HG02642 (cell line): ENCODE measurements around the gene MANSC4.

Experiments used
- ATAC-seq: cut with Tn5 transposase; IDR thresholded peaks from one replicate; pipeline ENCODE4 v1.9.1; 2021; ENCODE audit warnings: mild to moderate bottlenecking; ENCODE audit not compliant: unreplicated experiment, poor library complexity

Gene MANSC4

GRCh38 chr12:27802511-27802910 is 22.5 kb upstream of the MANSC4 start:
- no peak for ATAC-seq

DNA sequence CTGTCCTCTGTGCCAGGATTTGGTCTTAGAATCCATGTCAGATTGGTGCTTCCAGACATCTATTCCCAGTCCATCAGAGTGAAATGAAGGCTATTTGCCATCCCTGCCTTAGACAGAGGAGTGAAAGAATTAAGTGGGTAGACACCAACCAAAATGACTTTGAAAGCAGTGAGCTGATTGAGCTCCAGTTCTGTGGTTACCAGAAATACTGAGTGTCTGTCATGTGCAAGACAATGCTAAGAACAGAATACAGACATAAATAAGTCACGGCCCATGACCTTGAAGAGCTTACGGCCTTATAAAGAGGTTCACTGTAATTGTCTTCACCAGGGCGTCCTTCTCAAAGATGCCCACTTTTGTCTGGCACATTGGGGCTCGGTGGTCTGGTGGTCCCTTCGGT is 21.6 kb upstream of the MANSC4 start:
- ATAC-seq: no peak

DNA sequence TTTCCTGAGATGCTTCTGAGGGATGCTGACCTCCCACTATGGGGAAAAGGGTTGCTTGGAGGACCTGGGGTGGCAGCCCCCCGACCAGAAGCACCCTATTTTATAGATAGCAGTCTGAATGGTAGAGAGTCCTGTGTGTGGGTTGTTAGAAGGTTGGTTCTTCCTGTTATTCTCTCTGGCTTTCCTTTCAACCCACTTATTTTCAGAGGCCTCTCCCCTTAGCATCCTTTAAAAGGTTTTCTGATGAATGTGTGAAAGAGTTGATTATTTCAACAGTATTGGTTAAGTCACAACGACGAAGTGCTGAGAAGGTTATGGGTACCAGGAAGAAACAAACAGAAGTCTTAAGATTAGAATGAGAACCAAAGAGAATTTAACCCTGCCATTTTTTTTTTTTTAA is 20.8 kb upstream of the MANSC4 start:
- ATAC-seq: no peak

DNA sequence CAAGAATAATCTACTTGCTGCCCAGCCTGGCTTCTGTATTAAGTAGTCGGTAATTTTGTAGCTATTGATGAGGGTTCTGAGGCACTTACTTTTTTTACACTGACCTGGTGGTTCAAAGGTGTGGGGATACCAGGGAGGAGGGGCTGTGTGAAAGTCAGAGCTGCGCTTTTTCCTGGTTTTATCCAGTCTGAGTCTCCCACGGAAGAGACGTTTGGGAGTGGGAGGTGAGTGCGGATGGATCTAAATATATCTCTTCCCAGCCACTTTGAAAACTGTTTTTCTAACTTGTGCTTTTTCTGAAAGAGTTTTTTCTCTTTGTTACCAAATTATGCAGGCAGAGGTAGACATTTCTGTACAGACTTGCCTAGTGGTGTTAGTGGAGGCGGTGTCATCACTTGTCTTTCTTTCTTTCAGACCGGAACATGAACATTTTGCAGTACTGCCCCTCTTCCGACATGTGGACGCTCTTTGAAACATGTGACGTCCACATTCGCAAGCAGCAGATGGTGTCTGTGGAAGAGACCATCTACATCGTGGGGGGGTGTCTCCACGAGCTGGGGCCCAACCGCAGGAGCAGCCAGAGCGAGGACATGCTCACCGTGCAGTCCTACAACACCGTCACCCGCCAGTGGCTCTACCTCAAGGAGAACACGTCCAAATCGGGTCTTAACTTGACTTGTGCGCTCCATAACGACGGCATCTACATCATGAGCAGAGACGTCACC is 17.4 kb upstream of the MANSC4 start:
- ATAC-seq: no peak

DNA sequence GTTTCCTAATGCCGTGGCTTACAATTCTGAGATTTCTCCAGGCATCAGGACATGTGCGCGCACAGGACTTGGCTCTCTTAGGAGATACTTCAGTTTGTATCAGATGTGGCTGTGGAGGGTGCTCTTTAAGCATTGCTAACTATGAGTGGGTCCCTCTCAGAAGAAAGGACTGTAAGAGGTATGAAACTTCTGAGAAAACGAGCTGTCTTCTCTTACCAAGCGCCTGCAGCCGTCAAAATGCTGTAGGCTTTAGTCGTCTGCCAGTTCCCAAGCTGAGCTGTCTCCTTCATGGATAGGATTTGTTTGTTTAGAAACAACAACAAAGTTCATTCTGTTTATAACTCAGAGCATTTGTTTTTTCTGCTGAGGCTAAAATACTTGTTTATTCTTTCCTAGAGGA is 16.1 kb upstream of the MANSC4 start:
- no peak for ATAC-seq

- ATAC-seq: no peak
These were observed 15.0 kb upstream of the MANSC4 start for GRCh38 chr12:27794818-27795584.

GRCh38 chr12:27790179-27790578 is 10.1 kb upstream of the MANSC4 start:
- no peak for ATAC-seq

DNA sequence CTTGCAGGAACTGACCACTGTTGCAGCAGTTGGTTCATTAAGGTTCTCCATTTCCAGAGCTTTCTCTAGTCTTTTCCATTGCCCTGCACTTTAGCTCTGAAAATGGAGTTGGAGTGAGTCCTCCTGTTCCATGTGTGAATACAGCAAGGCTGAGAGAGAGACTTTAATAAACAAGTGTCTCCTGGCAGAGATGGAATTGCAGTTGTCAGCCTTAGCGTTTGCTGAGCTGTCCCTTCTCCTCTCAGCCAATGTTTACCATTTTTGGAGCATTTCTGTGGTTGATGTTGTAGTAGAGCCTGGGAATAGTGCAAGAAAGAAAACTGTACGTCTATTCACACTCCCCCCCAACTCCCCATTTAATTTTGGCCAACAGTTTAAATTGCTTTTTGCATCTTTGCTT is 7.5 kb upstream of the MANSC4 start:
- ATAC-seq: no peak

GRCh38 chr12:27785882-27786570 is 6.0 kb upstream of the MANSC4 start:
- ATAC-seq: no peak

DNA sequence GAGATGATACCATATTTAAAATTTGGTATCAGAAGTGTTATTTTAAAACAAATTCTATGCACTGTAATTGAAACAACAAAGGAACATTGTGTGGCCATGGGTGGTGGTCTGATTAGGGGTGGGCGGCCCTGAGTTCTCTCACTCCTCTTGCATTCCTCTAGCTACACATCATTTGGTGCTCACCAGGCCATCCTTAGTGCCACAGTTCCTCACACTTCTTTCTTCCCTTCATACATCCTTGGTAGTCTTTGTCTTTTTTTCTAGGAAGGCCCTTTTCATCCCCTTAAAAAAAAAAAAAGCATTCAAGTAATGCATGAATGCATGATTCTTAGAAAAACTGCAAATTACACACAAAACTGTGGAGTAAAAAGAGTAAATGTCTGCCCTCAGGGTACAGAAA is 2.4 kb upstream of the MANSC4 start:
- no peak for ATAC-seq

GRCh38 chr12:27781680-27782079 is 1.6 kb upstream of the MANSC4 start:
- no peak for ATAC-seq

DNA sequence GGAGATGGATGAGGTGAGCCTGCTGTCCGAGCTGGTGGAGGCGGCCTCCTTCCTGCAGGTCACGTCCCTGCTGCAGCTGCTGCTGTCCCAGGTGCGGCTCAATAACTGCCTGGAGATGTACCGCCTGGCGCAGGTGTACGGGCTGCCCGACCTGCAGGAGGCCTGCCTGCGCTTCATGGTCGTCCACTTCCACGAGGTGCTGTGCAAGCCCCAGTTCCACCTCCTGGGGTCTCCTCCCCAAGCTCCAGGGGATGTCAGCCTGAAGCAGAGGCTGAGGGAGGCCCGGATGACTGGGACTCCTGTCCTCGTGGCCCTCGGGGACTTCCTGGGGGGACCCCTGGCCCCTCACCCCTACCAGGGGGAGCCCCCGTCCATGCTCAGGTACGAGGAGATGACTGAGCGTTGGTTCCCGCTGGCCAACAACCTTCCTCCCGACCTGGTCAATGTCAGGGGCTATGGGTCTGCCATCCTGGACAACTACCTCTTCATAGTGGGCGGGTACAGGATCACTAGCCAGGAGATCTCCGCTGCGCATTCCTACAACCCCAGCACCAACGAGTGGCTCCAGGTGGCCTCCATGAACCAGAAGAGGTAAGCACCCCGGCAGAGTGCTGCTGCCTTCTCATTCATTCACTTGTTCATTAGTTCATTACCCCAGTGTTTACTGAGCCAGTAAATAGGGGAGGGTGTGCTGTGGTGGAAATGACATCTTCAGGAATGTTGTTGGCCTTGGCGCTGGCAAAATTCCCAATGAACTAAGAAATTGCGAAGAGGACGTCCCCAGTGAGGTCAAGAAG is 774 bp upstream of the MANSC4 start:
- peak; percentile 36 for ATAC-seq

DNA sequence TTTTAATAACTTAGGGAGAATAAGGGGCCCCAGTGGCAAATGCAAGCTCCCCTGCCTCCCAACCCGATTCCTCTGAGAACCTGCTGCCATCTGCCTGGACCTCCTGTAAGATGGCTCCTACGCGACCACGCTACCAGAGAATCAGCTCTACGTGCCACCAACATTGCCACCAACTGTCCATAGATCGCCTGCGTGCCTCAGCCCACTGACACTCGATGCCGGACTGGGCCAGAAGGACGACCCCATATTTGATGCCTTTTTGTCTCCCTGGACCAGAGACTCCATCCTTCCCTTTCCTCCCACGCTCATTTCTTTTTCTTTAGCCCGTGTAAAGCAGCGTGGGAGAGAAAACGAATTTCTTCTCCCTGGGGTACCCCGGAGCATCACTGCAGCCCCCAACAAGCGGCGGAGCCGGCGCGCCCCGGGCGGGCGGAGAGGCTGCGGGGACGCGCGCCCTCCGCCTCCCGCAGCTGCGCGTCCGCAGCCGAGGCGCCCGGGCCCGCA is 568 bp downstream of the MANSC4 start:
- peak; percentile 18 for ATAC-seq

DNA sequence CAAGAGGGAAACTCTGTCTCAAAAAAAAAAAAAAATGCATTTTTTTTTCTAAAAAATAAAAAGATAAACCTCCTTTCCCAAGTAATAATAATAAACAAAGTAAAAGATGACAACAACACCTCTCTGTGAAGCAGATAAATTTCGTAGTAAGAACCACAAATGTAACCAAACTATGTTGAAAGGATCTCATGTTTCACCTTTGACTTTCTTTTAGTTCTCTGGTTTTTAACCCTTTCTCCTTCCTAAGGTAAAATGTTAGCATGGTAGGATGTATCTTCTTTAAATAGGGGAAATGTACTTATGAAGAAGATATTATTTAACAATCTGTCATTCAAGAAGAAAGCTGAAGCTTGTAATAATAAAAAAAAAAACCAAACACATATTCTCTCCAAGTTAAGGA is 1.8 kb downstream of the MANSC4 start:
- no peak for ATAC-seq

DNA sequence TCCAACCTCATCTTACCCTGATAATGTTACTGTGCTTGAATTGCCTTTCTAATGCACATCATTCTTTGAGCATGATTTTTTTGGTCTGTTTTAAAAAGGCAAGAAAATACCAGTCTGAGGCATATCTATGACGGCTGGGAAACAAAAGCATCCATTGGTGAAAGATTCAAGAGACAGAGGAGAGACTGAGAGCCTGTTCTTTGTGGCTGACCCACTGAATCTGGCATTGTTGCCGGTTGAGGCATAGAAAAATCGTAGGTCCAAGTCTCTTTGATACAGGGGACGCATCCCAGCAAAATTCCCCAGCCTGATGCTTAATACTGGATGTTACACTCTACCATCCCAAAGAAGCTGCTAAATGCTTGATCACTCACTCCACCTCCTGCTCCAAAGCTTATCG is 2.9 kb downstream of the MANSC4 start:
- ATAC-seq: no peak

GRCh38 chr12:27772328-27773049 is 7.5 kb downstream of the MANSC4 start:
- no peak for ATAC-seq

GRCh38 chr12:27771481-27772327 is 8.3 kb downstream of the MANSC4 start:
- no peak for ATAC-seq

GRCh38 chr12:27769142-27769673 is 10.8 kb downstream of the MANSC4 start:
- no peak for ATAC-seq

- ATAC-seq: no peak
These were observed 13.4 kb downstream of the MANSC4 start for GRCh38 chr12:27766587-27766986.
